ENCODE results near the gene ZNF638.
"Not testable (repeated sequence)": the region's sequence is repeated elsewhere in the genome, so short reads cannot be mapped to it uniquely, and the experiment has no call there.

Gene ZNF638

GRCh38 chr2:71389384-71390072 is 57.9 kb downstream of the ZNF638 start:
- Mint-ChIP-seq H3K4me3 (no peak overlapping the region), H3K36me3 (peaks cover 38% of the 10 kb centered on the region), H3K4me1 (peaks cover 2% of the 10 kb centered on the region), H3K9me3 (no peaks in the 10 kb centered on the region), H3K27me3 (no peaks in the 10 kb centered on the region), H3K27ac (no peak overlapping the region)
- DNase-seq (ENCODE audit: low spot score in 2 of 2) (no peak), ATAC-seq (ENCODE audit: low read depth) (no peak)

GRCh38 chr2:71393216-71393615 is 61.6 kb downstream of the ZNF638 start:
- H3K27ac Mint-ChIP-seq, result no peak overlapping the region
- no peak overlapping the region for H3K4me3 Mint-ChIP-seq
- H3K4me1 Mint-ChIP-seq, result no peaks in the 10 kb centered on the region
- no peaks in the 10 kb centered on the region for H3K9me3 Mint-ChIP-seq
- ATAC-seq (ENCODE audit: low read depth) (no peak), DNase-seq (ENCODE audit: low spot score in 2 of 2) (no peak)
- H3K36me3 Mint-ChIP-seq, result peaks cover 32% of the 10 kb centered on the region
- no peaks in the 10 kb centered on the region for H3K27me3 Mint-ChIP-seq

GRCh38 chr2:71395471-71395870 is 63.9 kb downstream of the ZNF638 start:
- ATAC-seq (ENCODE audit: low read depth), result no peak
- Mint-ChIP-seq H3K4me3 (no peak overlapping the region), H3K9me3 (no peaks in the 10 kb centered on the region), H3K36me3 (peaks cover 26% of the 10 kb centered on the region), H3K4me1 (no peaks in the 10 kb centered on the region), H3K27me3 (no peaks in the 10 kb centered on the region), H3K27ac (no peak overlapping the region)
- no peak for DNase-seq (ENCODE audit: low spot score in 2 of 2)

GRCh38 chr2:71402427-71402826 is 70.8 kb downstream of the ZNF638 start:
- H3K27me3 Mint-ChIP-seq, result no peaks in the 10 kb centered on the region
- DNase-seq (ENCODE audit: low spot score in 2 of 2) (no peak), ATAC-seq (ENCODE audit: low read depth) (no peak)
- no peaks in the 10 kb centered on the region for H3K4me1 Mint-ChIP-seq
- peaks cover 35% of the 10 kb centered on the region for H3K36me3 Mint-ChIP-seq
- no peak overlapping the region for H3K4me3 Mint-ChIP-seq
- no peaks in the 10 kb centered on the region for H3K9me3 Mint-ChIP-seq
- no peak overlapping the region for H3K27ac Mint-ChIP-seq

- Mint-ChIP-seq H3K27ac (no peak overlapping the region), H3K27me3 (no peaks in the 10 kb centered on the region), H3K36me3 (peaks cover 28% of the 10 kb centered on the region), H3K4me1 (no peaks in the 10 kb centered on the region), H3K4me3 (no peak overlapping the region), H3K9me3 (no peaks in the 10 kb centered on the region)
- no peak for ATAC-seq (ENCODE audit: low read depth)
- no peak for DNase-seq (ENCODE audit: low spot score in 2 of 2)
Observed at GRCh38 chr2:71409611-71410010, 78.0 kb downstream of the ZNF638 start.

GRCh38 chr2:71410696-71411095 is 79.1 kb downstream of the ZNF638 start:
- H3K36me3 Mint-ChIP-seq, result peaks cover 24% of the 10 kb centered on the region
- H3K4me1 Mint-ChIP-seq, result no peaks in the 10 kb centered on the region
- H3K4me3 Mint-ChIP-seq, result no peak overlapping the region
- no peak overlapping the region for H3K27ac Mint-ChIP-seq
- DNase-seq (ENCODE audit: low spot score in 2 of 2), result no peak
- no peak for ATAC-seq (ENCODE audit: low read depth)
- no peaks in the 10 kb centered on the region for H3K27me3 Mint-ChIP-seq
- no peaks in the 10 kb centered on the region for H3K9me3 Mint-ChIP-seq

- ATAC-seq (ENCODE audit: low read depth); H3K27me3 Mint-ChIP-seq; H3K9me3 Mint-ChIP-seq; H3K36me3 Mint-ChIP-seq; H3K4me1 Mint-ChIP-seq: not testable (repeated sequence)
- DNase-seq (ENCODE audit: low spot score in 2 of 2), result peak in 1 of 2 donors; percentile 42
- Mint-ChIP-seq H3K4me3 (peak overlapping the region; percentile 90), H3K27ac (peak overlapping the region; percentile 93)
Observed at GRCh38 chr2:71416866-71417265, 85.3 kb downstream of the ZNF638 start.

- Mint-ChIP-seq H3K4me3 (peak overlapping the region; percentile 90), H3K4me1 (peaks cover 2% of the 10 kb centered on the region), H3K9me3 (no peaks in the 10 kb centered on the region), H3K27me3 (no peaks in the 10 kb centered on the region), H3K36me3 (peaks cover 2% of the 10 kb centered on the region), H3K27ac (peak overlapping the region; percentile 93)
- ATAC-seq (ENCODE audit: low read depth) (peak; percentile 32), DNase-seq (ENCODE audit: low spot score in 2 of 2) (no peak)
Observed at GRCh38 chr2:71417300-71418202, 86.0 kb downstream of the ZNF638 start.

- ATAC-seq (ENCODE audit: low read depth) (no peak), DNase-seq (ENCODE audit: low spot score in 2 of 2) (no peak)
- H3K4me3 Mint-ChIP-seq, result no peak overlapping the region
- peak overlapping the region; percentile 29 for H3K27ac Mint-ChIP-seq
- peaks cover 2% of the 10 kb centered on the region for H3K4me1 Mint-ChIP-seq
- no peaks in the 10 kb centered on the region for H3K9me3 Mint-ChIP-seq
- H3K27me3 Mint-ChIP-seq, result no peaks in the 10 kb centered on the region
- H3K36me3 Mint-ChIP-seq, result peaks cover 12% of the 10 kb centered on the region
Observed at GRCh38 chr2:71419145-71419544, 87.6 kb downstream of the ZNF638 start.

- Mint-ChIP-seq H3K4me1 (peaks cover 2% of the 10 kb centered on the region), H3K9me3 (no peaks in the 10 kb centered on the region), H3K36me3 (peaks cover 15% of the 10 kb centered on the region), H3K27me3 (no peaks in the 10 kb centered on the region), H3K4me3 (no peak overlapping the region), H3K27ac (no peak overlapping the region)
- DNase-seq (ENCODE audit: low spot score in 2 of 2) (no peak), ATAC-seq (ENCODE audit: low read depth) (no peak)
Observed at GRCh38 chr2:71419976-71420375, 88.4 kb downstream of the ZNF638 start.

GRCh38 chr2:71422786-71423185 is 91.2 kb downstream of the ZNF638 start:
- Mint-ChIP-seq H3K4me3 (no peak overlapping the region), H3K27ac (no peak overlapping the region), H3K9me3 (no peaks in the 10 kb centered on the region), H3K27me3 (no peaks in the 10 kb centered on the region), H3K36me3 (peaks cover 26% of the 10 kb centered on the region), H3K4me1 (peaks cover 2% of the 10 kb centered on the region)
- ATAC-seq (ENCODE audit: low read depth) (no peak), DNase-seq (ENCODE audit: low spot score in 2 of 2) (no peak)

- Mint-ChIP-seq H3K27me3 (no peaks in the 10 kb centered on the region), H3K27ac (no peak overlapping the region), H3K36me3 (peaks cover 30% of the 10 kb centered on the region), H3K4me1 (peaks cover 2% of the 10 kb centered on the region), H3K9me3 (no peaks in the 10 kb centered on the region), H3K4me3 (no peak overlapping the region)
- no peak for DNase-seq (ENCODE audit: low spot score in 2 of 2)
- ATAC-seq (ENCODE audit: low read depth), result no peak
Observed at GRCh38 chr2:71423817-71424420, 92.3 kb downstream of the ZNF638 start.

- Mint-ChIP-seq H3K4me3 (no peak overlapping the region), H3K27ac (peak overlapping the region; percentile 72), H3K4me1 (no peaks in the 10 kb centered on the region), H3K9me3 (no peaks in the 10 kb centered on the region), H3K36me3 (peaks cover 42% of the 10 kb centered on the region), H3K27me3 (no peaks in the 10 kb centered on the region)
- no peak for DNase-seq (ENCODE audit: low spot score in 2 of 2)
- ATAC-seq (ENCODE audit: low read depth), result no peak
Observed at GRCh38 chr2:71426721-71427120, 95.1 kb downstream of the ZNF638 start.

All from memory B cell (primary cell).